GM19438 (cell line): Measurements from ENCODE around the gene PIP5K1C.
"Not testable (repeated sequence)": the region's sequence is repeated elsewhere in the genome, so short reads cannot be mapped to it uniquely, and the experiment has no call there.

Experiments used
- ATAC-seq: cut with Tn5 transposase; IDR thresholded peaks from one replicate; pipeline ENCODE4 v1.9.1; 2021; ENCODE audit warnings: low read depth; ENCODE audit not compliant: unreplicated experiment

The PIP5K1C gene

GRCh38 chr19:3648037-3648905 is 52.0 kb downstream of the PIP5K1C start:
- ATAC-seq, result no peak

- ATAC-seq, result not testable (repeated sequence)
Observed at GRCh38 chr19:3647102-3647501, 53.2 kb downstream of the PIP5K1C start.

GRCh38 chr19:3646336-3647092 is 53.8 kb downstream of the PIP5K1C start:
- no peak for ATAC-seq

- ATAC-seq, result no peak
Observed at GRCh38 chr19:3645726-3646125, 54.5 kb downstream of the PIP5K1C start.

GRCh38 chr19:3645067-3645396 is 55.2 kb downstream of the PIP5K1C start:
- no peak for ATAC-seq

GRCh38 chr19:3644351-3645066 is 55.8 kb downstream of the PIP5K1C start:
- ATAC-seq, result no peak

- ATAC-seq, result no peak
Observed at GRCh38 chr19:3643674-3644313, 56.5 kb downstream of the PIP5K1C start.

- no peak for ATAC-seq
Observed at GRCh38 chr19:3642987-3643673, 57.1 kb downstream of the PIP5K1C start.

- no peak for ATAC-seq
Observed at GRCh38 chr19:3642296-3642695, 58.0 kb downstream of the PIP5K1C start.

- ATAC-seq, result no peak
Observed at GRCh38 chr19:3641515-3642269, 58.6 kb downstream of the PIP5K1C start.

- ATAC-seq, result no peak
Observed at GRCh38 chr19:3639479-3639878, 60.8 kb downstream of the PIP5K1C start.

GRCh38 chr19:3638208-3639193 is 61.8 kb downstream of the PIP5K1C start:
- no peak for ATAC-seq

- ATAC-seq, result no peak
Observed at GRCh38 chr19:3637621-3638020, 62.6 kb downstream of the PIP5K1C start.

GRCh38 chr19:3636962-3637361 is 63.3 kb downstream of the PIP5K1C start:
- ATAC-seq, result no peak

GRCh38 chr19:3636506-3636905 is 63.8 kb downstream of the PIP5K1C start:
- ATAC-seq, result no peak

GRCh38 chr19:3634496-3635045 is 65.7 kb downstream of the PIP5K1C start:
- ATAC-seq, result no peak

- ATAC-seq, result no peak
Observed at GRCh38 chr19:3633559-3633988, 66.7 kb downstream of the PIP5K1C start.
